SK-N-SH (cell line): ENCODE results near the gene PLXDC1. TPM values are rescaled to one million over a fixed set of nuclear protein-coding genes. Genes with fewer than 3 reads are reported as not detected.
A peak's percentile ranks its signal among the peaks of the same experiment; 100 is the strongest.

Experiments used
- CTCF ChIA-PET: fragments of 300-600, 350-600 bp; formaldehyde crosslinking; extraction: SDS; loops from one replicate; lab custom pipeline; 2021; lab: Yijun Ruan, JAX
- POLR2A ChIA-PET: fragments of 350-600 bp; sonication (Branson Sonifier 250); formaldehyde crosslinking; extraction: SDS; loops from one replicate; lab custom pipeline; 2020; ENCODE audit warnings: antibody characterized with exemption, inconsistent platforms; lab: Yijun Ruan, JAX
- DNase-seq: peaks from one replicate; pipeline ENCODE4 v3.0.0; 2012
- H2AFZ ChIP-seq: fragments of 200-600 bp; sonication (generic); 2 replicates; pipeline ENCODE4 v1.8.1; 2016; ENCODE audit warnings: antibody characterized with exemption, mild to moderate bottlenecking, low read depth
- H3F3A ChIP-seq: fragments of 200-600 bp; sonication (generic); replicated peaks from 2 replicates; pipeline ENCODE3; 2016; ENCODE audit warnings: antibody characterized with exemption, mild to moderate bottlenecking; ENCODE audit not compliant: insufficient read depth
- H3K27ac ChIP-seq, 2 experiments: fragments of 200-500 bp in 1 of 2; fragments of 200-600 bp in 1 of 2; sonication (Bioruptor generic) in 1 of 2; sonication (generic), shearing (Covaris generic) in 1 of 2; 2 replicates each; pipeline versions ENCODE4 v1.5.1 to v1.6.1; 2014 to 2016; ENCODE audit warnings: low read depth in 2 of 2, inconsistent platforms in 1 of 2, low read length in 1 of 2, mild to moderate bottlenecking in 1 of 2, mixed read lengths in 1 of 2
- H3K27me3 ChIP-seq: fragments of 200-600 bp; sonication (generic), shearing (Covaris generic); 2 replicates; pipeline ENCODE4 v1.6.1; 2016; ENCODE audit warnings: mixed run types; ENCODE audit not compliant: insufficient read depth
- H3K36me3 ChIP-seq, 2 experiments: fragments of 200-500 bp in 1 of 2; fragments of 200-600 bp in 1 of 2; sonication (Bioruptor generic) in 1 of 2; sonication (generic) in 1 of 2; replicated peaks in 1 of 2; 2 replicates each; pipeline versions ENCODE3 to v1.5.1; 2014 to 2016; ENCODE audit warnings: low read length in 1 of 2, mild to moderate bottlenecking in 1 of 2; ENCODE audit not compliant: insufficient read depth in 2 of 2, control insufficient read depth in 1 of 2
- H3K4me1 ChIP-seq, 2 experiments: fragments of 200-500 bp in 1 of 2; fragments of 200-600 bp in 1 of 2; sonication (Bioruptor generic) in 1 of 2; sonication (generic), shearing (Covaris generic) in 1 of 2; 2 replicates each; pipeline versions ENCODE4 v1.5.1 to v1.6.1; 2014 to 2016; ENCODE audit warnings: low read depth in 1 of 2, low read length in 1 of 2, mixed run types in 1 of 2; ENCODE audit not compliant: insufficient read depth in 2 of 2, control insufficient read depth in 1 of 2
- H3K4me2 ChIP-seq: fragments of 200-600 bp; sonication (generic), shearing (Covaris generic); 2 replicates; pipeline ENCODE4 v1.6.1; 2017; ENCODE audit warnings: mixed run types
- H3K4me3 ChIP-seq, 2 experiments: fragments of 200-500 bp in 1 of 2; fragments of 200-600 bp in 1 of 2; sonication (Bioruptor generic) in 1 of 2; sonication (generic), shearing (Covaris generic) in 1 of 2; 2 replicates each; pipeline versions ENCODE4 v1.5.1 to v1.8.1; 2014 to 2016; ENCODE audit warnings: low read depth in 2 of 2, inconsistent platforms in 1 of 2, low read length in 1 of 2, mild to moderate bottlenecking in 1 of 2, mixed read lengths in 1 of 2, moderate library complexity in 1 of 2
- H3K79me2 ChIP-seq: fragments of 200-600 bp; sonication (generic); 2 replicates; pipeline ENCODE4 v1.8.1; 2017; ENCODE audit warnings: mild to moderate bottlenecking; ENCODE audit not compliant: insufficient read depth
- H3K9ac ChIP-seq: fragments of 200-600 bp; sonication (generic); 2 replicates; pipeline ENCODE4 v1.6.1; 2017; ENCODE audit warnings: mixed run types
- H3K9me2 ChIP-seq: fragments of 200-600 bp; sonication (generic); 2 replicates; pipeline ENCODE4 v1.6.1; 2017; ENCODE audit warnings: mixed run types
- H3K9me3 ChIP-seq: fragments of 200-600 bp; sonication (generic); 2 replicates; pipeline ENCODE4 v1.6.1; 2017; ENCODE audit warnings: mixed run types, mild to moderate bottlenecking, moderate library complexity
- H4K20me1 ChIP-seq: fragments of 200-600 bp; sonication (generic); 2 replicates; pipeline ENCODE4 v1.6.1; 2017; ENCODE audit warnings: mild to moderate bottlenecking, mixed run types; ENCODE audit not compliant: insufficient read depth
- EZH2phosphoT487 ChIP-seq: fragments of 200-600 bp; sonication (generic); IDR thresholded peaks from 2 replicates; pipeline ENCODE4 v1.6.1; 2017; ENCODE audit warnings: low read depth, mixed run types, mild to moderate bottlenecking, antibody characterized with exemption, moderate library complexity, borderline replicate concordance
- GATA2 ChIP-seq: sonication (generic); formaldehyde crosslinking; IDR thresholded peaks from 2 replicates; pipeline ENCODE4 v1.5.0; 2020; ENCODE audit warnings: mild to moderate bottlenecking, missing genetic modification reagents
- RAD21 ChIP-seq: IDR thresholded peaks from 2 replicates; pipeline ENCODE4 v1.6.1; 2012; ENCODE audit warnings: mild to moderate bottlenecking, low read length
- RCOR1 ChIP-seq: fragments of 150-350 bp; IDR thresholded peaks from 2 replicates; pipeline ENCODE4 v1.6.1; 2017; ENCODE audit warnings: antibody characterized with exemption, low read length
- REST ChIP-seq: IDR thresholded peaks from 2 replicates; pipeline ENCODE4 v1.6.1; 2012; ENCODE audit warnings: mild to moderate bottlenecking, low read depth, low read length, moderate library complexity
- SMC3 ChIP-seq: IDR thresholded peaks from 2 replicates; pipeline ENCODE4 v1.6.1; 2012; ENCODE audit warnings: low read depth, low read length, improper control_type of control experiment
- USF2 ChIP-seq: fragments of 150-350 bp; IDR thresholded peaks from 2 replicates; pipeline ENCODE4 v1.6.1; 2017; ENCODE audit warnings: antibody characterized with exemption, low read length, low read depth, borderline replicate concordance
- YY1 ChIP-seq: IDR thresholded peaks from 2 replicates; pipeline ENCODE4 v1.4.0; 2012; ENCODE audit warnings: low read depth, mild to moderate bottlenecking
- WGBS: methylation state at CpG from one replicate; pipeline ENCODE4 v1.1.6; 2017; ENCODE audit warnings: low lambda C conversion rate; 5-methylcytosine and 5-hydroxymethylcytosine counted together
- polyA plus RNA-seq, 3 experiments: library from polyadenylated mRNA; depleted of rRNA; stranded (reverse); fragments of >200 nt; gene quantifications; 2 replicates each; pipeline ENCODE4 v1.2.3, GENCODE V29; 2012

The PLXDC1 gene
- polyA plus RNA-seq, 1 of the 3 experiments (the other 2 are of a cell fraction): 1.5 TPM

GRCh38 chr17:39165841-39166349 lies 14.5 kb upstream of the PLXDC1 start, which contains the start of gene ARL5C:
Gene ARL5C (minus strand): TSS chr17:39166161. CDS start chr17:39165760, 401 bp downstream.
- no peak for DNase-seq

More at GRCh38 chr17:39165841-39166349, 14.5 kb upstream of the PLXDC1 start, which contains the start of gene ARL5C:
- no peak for TF ChIP-seq SMC3
- TF ChIP-seq YY1: no peak
- TF ChIP-seq USF2: no peak
- TF ChIP-seq GATA2 (CRISPR knock-in tag): no peak
- TF ChIP-seq EZH2phosphoT487: no peak
- TF ChIP-seq REST: no peak
- TF ChIP-seq RAD21: no peak
- TF ChIP-seq RCOR1: no peak
- TF ChIP-seq, all 33 proteins: peak for 0
- H3K4me3 ChIP-seq: peak within 1 kb of the TSS; percentile 50 to 62
- no peak within 1 kb of the TSS for H3K27ac ChIP-seq
- no peaks in the 10 kb centered on the region for H3K9me3 ChIP-seq
- peaks cover 0 to 3% of the 10 kb centered on the region in 2 experiments; a peak in 2 of 4 replicates for H3K4me1 ChIP-seq
- H3K9ac ChIP-seq: 0 out of 2 replicates have a peak within 1 kb of the TSS, but pooled peaks have one; percentile 23
- WGBS: 88% methylated on average over 12 of the region's 17 CpGs
- H3K79me2 ChIP-seq: no peaks in the 10 kb centered on the region
- H3K9me2 ChIP-seq: no peaks in the 10 kb centered on the region
- H3K4me2 ChIP-seq: peak within 1 kb of the TSS; percentile 75
- no peaks in the 10 kb centered on the region for H4K20me1 ChIP-seq
- ChIA-PET POLR2A (interaction anchor here (1.1 to 1.9 kb wide), 4 partner anchors 9 to 108 kb away, joined by 3 to 6 read pairs (median 4); partner anchors contain the start of gene RPL19), CTCF (interaction anchor here (0.9 to 5.7 kb wide), 9 partner anchors 9 to 188 kb away, joined by 3 to 108 read pairs (median 4); no protein-coding TSS in a partner anchor)
- H3F3A ChIP-seq: peaks cover 5% of the 10 kb centered on the region
- no peaks in the 10 kb centered on the region for H3K27me3 ChIP-seq
- H2AFZ ChIP-seq: peak within 1 kb of the TSS; percentile 95; the same call in 1 of the 2 replicates
- no peaks in the 10 kb centered on the region for H3K36me3 ChIP-seq
